HG02759 (cell line): ENCODE measurements around the gene NOP56.
A peak's percentile ranks its signal among the peaks of the same experiment; 100 is the strongest.
"Not testable (repeated sequence)": the region's sequence is repeated elsewhere in the genome, so short reads cannot be mapped to it uniquely, and the experiment has no call there.

Source experiments
- ATAC-seq: cut with Tn5 transposase; IDR thresholded peaks from one replicate; pipeline ENCODE4 v1.9.1; 2021; ENCODE audit warnings: mild to moderate bottlenecking, moderate library complexity; ENCODE audit not compliant: unreplicated experiment

The NOP56 gene

DNA sequence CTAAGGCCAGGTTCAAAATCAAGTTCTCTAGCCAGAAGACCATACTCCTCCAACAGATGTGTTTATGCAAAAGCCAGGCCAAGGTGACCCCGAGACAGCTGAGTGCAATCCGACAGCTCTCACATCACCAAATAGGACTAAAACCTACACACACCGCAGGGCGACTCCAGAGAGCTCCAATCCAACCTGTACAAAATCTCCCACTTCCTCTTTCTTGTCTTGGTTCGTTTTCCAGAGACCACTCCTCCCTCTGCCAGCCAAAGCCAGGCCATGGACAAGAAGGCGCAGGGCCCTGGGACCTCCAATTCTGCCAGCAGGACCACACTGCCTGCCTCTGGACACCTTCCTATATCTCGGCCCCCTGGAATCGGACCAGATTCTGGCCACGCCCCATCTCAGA, 11.5 kb upstream of the NOP56 start:
- no peak for ATAC-seq

DNA sequence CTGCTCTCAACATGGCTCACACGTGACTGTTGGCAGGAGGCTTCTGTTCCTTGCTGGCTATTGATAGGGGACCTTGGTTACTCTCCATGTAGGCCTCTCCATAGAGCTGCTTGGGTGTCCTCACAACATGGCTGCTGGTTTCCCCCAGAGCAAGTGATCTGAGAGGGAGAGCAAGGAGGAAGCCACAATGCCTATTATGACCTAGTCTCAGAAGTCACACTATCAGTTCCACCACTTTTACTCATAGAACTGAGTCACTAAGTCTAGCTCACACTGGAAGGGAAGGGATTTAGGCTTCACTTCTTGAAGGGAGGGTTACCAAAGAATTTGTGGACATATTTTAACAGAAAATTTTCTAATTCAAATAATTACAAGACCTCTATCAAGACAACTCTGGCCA, 8.7 kb upstream of the NOP56 start:
- no peak for ATAC-seq

DNA sequence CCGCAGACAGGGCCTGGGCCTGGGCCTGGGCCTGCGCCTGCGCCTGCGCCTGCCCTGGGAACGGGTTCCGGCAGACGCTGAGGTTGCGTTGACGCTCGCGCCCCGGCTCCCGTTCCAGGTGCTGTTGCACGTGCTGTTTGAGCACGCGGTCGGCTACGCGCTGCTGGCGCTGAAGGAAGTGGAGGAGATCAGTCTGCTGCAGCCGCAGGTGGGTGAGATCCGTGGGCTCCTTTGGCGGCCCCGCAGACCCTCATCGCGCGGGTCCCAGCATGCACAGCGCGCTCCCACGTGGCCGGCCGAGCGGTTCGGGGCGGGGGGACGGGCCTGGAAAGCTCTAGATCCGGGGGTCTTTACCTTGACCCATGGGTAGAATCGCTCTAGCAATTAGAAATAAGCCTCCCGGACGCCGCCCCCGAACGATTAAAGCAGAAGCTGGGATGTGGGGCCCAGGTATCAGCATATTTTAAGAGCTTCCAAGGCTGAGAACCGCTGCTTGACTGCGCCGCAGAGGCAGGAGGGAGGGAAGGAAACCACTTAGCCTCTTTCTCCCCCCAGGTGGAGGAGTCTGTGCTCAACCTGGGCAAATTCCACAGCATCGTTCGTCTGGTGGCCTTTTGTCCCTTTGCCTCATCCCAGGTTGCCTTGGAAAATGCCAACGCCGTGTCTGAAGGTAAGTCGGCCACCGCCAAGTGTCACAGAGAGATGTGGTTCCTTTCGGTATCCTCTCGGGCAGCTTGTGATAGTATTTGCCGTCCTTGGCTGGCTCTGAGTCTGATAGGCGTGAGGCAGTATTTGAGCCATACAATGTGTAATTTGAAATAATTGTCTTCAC, 508 bp downstream of the NOP56 start:
- ATAC-seq: peak; percentile 48

DNA sequence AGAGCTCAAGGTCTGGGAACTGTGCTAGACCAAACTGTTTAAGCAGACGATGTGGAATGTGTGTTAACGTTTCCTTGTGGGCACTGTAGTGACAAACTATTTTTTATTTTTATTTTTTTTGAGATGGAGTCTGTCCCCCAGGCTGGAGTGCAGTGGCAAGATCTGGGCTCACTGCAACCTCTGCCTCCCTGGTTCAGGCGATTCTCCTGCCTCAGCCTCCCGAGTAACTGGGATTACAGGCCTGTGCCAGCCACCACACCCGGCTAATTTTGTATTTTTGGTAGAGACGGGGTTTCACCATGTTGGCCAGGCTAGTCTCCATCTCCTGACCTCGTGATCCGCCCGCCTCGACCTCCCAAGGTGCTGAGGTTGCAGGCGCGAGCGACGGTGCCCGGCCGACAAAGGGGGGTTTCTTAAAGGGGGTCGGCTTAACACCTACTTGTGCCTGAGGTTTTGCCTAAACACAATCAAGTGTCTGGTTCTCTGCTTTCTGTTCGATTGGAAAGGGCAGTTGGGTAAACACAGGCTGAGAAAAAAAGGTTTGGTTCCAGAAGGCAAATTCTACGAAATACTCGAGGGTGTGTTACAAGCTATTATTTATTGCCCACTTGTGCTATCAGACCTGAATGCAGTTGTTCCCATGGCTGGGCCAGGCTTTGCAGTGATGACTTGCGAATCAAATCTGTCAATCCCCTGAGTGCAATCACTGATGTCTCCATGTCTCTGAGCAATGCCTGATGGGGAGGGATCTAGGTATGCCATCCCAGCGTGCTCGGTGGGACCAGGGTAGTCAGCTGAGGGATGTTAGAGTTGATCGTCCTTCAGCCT, 1.3 kb downstream of the NOP56 start:
- ATAC-seq: no peak

DNA sequence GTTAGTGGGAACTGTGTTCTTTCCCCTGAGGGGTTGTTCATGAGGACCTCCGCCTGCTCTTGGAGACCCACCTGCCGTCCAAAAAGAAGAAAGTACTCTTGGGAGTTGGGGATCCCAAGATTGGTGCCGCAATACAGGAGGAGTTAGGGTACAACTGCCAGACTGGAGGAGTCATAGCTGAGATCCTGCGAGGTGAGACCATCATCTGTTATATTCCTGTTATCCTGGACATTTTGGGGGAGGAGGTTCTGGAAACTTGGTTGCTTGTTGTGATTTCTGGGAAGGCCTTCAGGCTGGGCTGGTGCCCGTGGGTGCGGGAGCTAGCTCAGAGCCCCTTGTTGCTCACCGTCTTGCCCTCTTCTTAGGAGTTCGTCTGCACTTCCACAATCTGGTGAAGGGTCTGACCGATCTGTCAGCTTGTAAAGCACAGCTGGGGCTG, 2.0 kb downstream of the NOP56 start:
- no peak for ATAC-seq

DNA sequence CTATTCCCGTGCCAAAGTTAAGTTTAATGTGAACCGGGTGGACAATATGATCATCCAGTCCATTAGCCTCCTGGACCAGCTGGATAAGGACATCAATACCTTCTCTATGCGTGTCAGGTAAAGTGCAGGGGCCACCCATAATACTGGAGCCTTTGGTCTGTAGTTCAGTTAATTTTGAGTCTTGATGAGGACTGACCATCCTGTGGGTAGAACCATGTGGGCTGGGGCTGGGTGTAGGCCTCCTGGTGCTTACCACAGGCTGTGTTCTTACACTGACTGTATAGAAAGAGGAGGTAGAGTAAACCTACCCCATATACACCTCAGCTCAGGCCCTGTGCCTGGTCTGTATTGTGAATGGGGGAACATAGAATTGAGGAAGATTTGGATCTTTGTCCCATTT, 2.4 kb downstream of the NOP56 start:
- ATAC-seq: no peak

DNA sequence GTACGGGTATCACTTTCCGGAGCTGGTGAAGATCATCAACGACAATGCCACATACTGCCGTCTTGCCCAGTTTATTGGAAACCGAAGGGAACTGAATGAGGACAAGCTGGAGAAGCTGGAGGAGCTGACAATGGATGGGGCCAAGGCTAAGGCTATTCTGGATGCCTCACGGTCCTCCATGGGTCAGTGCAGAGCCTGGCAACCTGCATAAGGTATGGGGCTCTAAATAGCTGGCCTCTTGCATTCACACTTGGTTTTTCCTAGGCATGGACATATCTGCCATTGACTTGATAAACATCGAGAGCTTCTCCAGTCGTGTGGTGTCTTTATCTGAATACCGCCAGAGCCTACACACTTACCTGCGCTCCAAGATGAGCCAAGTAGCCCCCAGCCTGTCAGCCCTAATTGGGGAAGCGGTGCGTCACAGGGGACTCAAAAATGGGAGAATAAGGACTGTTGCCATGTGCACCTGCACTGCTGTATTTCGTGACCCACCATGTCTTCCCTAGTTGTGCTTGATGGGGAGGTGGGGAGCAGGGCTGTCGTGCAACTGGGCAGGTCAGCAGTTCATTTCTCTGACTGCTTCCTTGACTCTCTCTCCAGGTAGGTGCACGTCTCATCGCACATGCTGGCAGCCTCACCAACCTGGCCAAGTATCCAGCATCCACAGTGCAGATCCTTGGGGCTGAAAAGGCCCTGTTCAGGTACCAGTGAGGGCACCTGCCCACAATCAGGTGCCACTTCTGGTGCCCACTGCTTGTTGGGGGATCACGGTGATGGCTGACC, 3.1 kb downstream of the NOP56 start:
- ATAC-seq: no peak

DNA sequence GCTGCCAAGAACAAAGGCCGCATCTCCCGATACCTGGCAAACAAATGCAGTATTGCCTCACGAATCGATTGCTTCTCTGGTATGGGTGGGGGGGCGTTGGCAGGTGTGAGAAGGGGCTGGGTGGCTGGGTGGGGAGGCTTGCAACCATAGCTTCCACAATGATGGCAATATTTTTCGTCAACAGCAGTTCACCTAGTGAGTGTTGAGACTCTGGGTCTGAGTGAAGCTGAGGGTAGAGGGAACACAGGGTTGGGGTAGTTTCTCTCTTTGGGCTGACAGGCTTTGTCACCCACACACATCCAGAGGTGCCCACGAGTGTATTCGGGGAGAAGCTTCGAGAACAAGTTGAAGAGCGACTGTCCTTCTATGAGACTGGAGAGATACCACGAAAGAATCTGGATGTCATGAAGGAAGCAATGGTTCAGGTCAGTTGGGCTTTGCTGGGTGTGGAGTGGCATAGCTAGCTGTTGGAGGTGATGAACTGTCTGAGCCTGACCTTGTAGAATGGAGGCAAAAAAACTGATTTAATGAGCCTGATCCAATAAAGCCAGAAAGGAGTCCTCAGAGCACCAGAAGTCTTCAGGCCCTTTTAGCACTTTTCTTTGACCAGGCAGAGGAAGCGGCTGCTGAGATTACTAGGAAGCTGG, 4.2 kb downstream of the NOP56 start:
- no peak for ATAC-seq

DNA sequence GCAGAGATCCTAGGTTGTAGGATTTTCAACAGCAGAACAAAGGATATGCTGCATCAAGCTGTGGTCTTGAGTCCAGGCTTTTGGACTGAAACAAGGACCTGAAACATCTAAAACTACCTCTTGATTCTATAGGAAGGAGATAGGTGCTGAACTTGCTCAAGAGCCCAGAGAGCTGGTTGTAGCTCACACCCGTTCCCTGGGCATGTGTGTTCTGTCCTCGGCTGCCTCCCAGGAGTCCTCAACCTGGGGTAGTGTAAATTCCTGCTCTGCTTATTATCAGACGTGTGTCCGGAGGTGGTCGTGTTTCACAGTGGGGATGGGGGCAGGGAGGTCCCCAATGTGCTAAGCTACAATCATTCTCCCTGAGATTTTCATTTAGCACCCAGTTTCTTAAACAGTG, 4.8 kb downstream of the NOP56 start:
- ATAC-seq: no peak

DNA sequence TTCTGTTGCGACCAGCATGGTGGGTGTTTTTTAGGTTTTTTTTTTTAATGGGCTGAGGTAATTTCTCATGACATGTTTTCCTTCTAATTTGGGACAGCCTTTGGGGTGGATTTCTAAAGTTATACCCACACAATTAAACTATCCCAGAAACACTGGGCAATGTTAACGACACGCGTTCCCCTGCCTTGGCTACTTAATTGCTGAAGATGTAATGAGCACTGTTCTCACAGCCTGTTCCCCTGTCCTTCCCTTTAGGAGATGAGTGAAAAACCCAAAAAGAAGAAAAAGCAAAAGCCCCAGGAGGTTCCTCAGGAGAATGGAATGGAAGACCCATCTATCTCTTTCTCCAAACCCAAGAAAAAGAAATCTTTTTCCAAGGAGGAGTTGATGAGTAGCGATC, 5.2 kb downstream of the NOP56 start:
- ATAC-seq: no peak

DNA sequence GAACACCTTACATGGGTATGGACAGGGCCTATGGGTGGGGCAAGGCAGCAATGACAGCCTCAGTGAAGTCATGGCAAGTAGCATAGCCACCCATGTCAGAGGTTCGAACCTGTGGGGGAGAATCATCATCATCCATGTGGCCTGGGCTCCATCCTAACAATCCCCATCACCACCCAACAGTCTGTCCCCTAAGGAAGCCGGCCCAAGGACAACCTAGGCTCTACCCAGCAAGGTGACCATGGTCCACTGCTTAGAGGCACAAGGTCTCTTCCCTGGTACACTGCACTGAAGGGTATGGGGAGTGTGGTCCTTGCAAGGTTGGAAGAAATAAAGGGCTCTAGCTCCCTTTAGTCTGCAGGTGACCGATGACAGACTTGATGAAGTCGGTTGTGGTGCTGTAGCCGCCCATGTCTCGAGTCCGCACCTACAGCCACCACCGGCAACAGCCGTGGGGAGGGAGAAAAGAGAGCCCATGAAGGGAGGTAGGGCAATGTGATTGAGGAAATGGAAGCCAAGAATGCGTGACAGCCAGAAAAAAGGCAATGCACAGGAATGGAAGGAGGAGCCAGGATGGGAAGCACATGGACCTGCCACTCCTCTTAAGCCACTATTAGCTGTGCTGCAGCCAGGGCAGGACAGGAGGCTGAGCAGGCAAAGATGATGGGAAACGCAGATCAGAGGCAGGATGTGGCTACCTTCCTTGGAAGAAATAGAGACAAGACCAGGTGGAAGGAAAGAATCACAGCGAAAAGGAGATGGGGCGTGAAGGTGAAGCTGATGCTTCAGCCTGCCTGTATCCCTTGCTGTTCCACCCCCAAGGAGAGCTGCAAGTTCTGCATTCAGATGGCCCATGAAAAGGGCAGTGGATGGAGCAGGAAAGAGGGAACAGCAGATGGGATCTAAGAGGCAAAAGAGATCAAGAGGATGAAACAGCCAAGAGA, 6.3 kb downstream of the NOP56 start:
- ATAC-seq: no peak

DNA sequence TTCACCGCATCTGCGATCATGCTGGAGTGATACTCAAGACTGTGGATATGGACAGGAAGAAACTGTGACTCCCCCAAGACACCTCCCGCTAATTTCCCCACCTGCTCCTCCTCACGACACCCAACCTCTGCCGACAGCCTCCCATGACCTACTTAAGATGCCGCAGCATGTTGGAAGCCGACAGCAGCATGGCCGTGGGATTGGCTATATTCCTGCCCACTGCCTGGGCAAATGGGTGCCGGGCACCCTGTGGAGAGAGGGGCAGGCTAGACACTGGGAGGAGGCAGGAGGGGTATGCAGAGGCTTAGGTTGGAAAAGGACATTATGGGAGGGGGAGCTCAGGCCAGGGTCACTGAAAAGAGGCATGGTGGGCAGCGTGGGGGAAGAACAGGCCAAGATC, 7.1 kb downstream of the NOP56 start:
- ATAC-seq: no peak

DNA sequence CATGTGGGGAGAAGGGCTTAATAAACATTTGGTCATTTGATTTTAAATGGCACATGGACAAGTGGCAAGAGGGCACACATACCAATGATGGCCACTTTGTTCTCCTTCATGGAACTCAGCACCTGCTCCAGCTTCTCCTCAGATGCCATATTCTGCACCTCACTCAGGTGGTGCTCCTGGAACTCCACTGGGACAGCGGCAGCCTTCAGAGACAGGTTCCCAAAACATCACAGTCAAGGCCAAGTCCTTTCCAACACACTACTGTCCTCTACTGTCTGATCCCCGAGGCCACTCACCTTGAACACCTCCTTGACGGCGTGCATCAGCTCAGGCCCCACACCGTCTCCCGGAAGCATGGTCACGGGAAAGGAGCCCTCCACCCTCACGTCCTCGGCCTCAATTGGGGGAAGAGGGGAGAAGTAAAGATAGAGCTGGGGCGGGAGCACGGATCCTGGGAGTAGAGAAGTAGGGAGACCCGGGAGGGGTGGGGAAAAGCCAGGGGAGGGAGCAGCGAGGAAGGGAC, 11.0 kb downstream of the NOP56 start:
- no peak for ATAC-seq

DNA sequence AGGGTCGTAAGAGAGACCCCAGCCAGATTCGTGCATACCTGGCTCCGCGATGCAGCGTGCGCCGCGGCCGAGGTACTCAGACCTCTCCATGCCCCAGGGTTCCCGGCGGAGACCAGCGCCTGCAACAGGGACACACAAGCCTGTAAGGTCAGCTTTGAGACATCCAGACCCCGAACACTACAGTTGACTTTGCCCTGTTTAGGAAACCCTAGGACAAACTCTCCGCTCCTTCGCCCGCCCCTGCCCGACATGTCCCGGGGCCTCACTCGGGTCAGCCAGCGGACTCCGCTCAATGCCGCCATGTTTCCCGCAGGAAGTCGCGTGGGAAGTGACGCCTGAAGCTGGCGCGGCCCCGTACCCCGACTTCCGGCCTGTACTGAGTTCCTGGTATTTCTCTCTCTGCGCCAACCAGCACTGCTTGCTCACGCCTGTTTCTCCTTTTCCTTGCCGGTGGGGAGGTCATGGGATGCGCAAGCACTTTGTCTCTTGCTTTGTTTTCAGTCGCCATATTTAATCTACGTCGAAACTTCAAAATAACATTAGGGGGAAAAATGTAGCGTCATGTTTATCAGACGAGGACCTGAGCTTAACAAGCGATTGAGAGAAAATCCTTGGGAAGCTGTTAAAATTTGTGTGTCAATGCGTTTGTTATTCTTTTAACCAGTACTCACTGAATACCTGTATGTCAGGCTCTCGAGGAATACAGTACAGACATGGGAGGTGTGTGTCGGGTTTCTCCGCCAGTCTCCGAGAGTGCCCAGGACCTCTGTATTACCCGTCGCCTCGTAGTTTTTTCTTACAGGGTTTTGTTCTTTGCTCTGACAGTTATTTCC, 11.7 kb downstream of the NOP56 start, which contains the start of gene IDH3B:
TSS of gene IDH3B (minus strand) at position 330 of the 833 bp plus-strand sequence. CDS start at position 302, 28 bp downstream.
- peak; percentile 97 for ATAC-seq

DNA sequence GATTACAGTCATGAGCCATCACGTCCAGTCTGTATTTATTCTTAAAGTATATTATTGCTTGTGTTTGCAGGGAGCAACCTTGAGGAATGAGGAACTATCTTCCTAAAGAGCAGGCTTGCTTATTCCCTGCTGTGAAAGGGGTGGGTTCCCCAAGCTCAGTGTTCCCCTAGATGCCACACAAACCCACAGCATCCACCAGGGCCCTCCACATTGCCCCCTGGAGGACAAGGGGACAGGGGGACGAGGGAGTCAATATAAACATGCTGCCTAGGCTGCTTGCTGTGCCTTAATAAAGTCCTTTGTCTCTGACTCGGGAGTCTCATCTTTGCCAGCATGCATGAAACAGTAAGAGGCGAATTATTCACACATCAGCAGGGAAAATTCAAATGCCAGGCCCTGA, 19.5 kb downstream of the NOP56 start:
- no peak for ATAC-seq

DNA sequence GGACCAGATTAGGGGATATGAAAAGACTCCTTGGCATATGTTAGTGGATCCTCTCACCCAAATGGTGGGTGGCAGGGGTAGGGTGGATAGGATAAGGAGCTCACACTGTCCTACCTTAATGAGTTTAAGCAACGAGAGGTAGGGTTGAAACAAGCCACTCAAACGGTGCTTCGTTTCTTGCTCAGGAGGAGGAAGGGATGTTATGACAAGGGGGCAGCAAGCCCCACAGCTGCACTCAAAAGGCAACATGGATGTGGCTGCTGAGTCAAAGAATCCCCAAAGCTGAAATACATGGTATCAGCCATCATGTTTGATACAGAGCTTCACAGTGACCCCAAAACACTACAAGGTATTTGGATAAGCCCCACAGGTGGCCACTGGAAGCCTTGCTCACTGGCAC, 20.0 kb downstream of the NOP56 start:
- ATAC-seq: no peak

DNA sequence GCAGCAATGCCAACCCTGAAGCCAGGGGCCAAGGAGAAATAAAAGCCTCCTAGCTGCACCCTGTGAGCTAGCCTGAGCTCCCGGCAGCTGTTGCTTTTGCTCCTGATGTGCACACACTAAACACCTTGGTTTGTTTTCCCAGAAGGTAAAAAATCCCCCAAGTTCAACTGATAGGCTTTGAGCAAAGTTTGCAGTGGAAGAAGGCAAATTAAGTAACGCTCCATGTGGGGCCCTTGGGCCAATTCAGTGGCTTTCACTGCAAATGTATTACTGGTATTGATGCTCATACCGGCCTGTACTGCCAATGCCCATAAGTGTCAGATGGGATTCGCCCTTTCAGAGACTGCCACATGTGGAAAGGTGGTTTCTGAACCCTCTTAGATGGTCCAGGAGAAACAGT, 21.0 kb downstream of the NOP56 start:
- no peak for ATAC-seq

DNA sequence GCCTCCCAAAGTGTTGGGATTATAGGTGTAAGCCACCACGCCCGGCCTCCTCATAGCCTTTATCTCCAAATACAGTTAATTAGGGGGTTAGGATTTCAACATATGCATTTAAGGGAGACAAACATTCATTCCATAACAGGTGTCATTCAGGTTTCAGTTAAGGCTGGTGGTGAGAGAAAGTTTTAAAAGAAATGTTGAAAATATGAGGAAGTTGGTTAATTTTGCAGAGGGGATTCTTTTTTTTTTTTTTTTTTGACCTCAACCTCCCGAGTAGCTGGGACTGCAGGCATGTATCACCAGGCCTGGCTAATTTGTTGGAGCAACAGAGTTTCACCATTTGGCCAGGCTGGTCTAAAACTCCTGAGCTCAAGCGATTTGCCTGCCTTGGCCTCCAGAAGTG, 27.6 kb downstream of the NOP56 start:
- no peak for ATAC-seq

DNA sequence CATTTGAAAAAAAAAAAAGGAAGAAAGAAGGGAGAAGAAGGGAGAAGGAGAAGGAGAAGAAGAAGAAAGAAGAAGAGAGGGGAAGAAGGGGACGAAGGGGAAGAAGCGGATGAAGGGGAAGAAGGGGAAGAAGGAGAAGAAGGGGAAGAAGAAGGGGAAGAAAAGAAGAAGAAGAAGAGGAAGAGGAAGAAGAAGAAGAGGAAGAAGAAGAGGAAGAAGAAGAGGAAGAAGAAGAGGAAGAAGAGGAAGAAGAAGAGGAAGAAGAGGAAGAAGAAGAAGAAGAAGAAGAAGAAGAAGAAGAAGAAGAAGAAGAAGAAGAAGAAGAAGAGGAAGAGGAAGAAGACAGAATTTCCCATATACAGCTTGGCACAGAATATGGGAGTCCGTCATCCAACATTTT, 29.6 kb downstream of the NOP56 start:
- not testable (repeated sequence) for ATAC-seq
